A172 (cell line): ENCODE measurements around the gene PEAK1. TPM values are rescaled to one million over a fixed set of nuclear protein-coding genes. Genes with fewer than 3 reads are reported as not detected.

ENCODE experiments used
- DNase-seq: peaks from one replicate; pipeline ENCODE4 v3.0.0-alpha.2; 2015; ENCODE audit warnings: low spot score
- total RNA-seq: library from RNA; depleted of rRNA; stranded (reverse); fragments of >200 nt; shearing (Covaris generic); gene quantifications from 2 replicates; pipeline ENCODE4 v1.2.3, GENCODE V29; 2014

Gene PEAK1
- total RNA-seq, 1 experiment from 2014 or later = 8.2 TPM

GRCh38 chr15:77097921-77098320, 322.0 kb downstream of the PEAK1 start:
- no peak for DNase-seq

GRCh38 chr15:77097248-77097721, 322.6 kb downstream of the PEAK1 start:
- no peak for DNase-seq

DNA sequence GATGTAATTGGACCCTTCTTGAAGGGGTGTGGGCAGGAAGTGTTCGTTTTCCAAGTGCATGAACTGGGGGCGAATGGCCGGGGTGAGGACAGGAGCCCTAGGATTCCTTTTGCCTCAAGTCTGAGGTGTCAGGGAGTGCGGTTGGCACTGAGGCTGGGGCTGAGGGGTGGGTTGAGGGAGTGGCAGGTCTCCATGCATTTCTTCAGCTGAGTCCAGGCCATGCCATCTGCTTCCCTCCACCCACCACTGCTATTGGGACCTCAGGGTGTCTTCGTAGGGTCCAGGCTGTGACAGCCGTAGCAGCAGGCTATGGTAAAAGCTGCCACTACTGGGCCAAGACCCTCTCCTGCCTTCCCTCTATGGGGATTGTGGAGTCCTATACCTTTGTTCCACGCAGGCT, 323.4 kb downstream of the PEAK1 start:
- no peak for DNase-seq

GRCh38 chr15:77096138-77096537, 323.8 kb downstream of the PEAK1 start:
- no peak for DNase-seq

DNA sequence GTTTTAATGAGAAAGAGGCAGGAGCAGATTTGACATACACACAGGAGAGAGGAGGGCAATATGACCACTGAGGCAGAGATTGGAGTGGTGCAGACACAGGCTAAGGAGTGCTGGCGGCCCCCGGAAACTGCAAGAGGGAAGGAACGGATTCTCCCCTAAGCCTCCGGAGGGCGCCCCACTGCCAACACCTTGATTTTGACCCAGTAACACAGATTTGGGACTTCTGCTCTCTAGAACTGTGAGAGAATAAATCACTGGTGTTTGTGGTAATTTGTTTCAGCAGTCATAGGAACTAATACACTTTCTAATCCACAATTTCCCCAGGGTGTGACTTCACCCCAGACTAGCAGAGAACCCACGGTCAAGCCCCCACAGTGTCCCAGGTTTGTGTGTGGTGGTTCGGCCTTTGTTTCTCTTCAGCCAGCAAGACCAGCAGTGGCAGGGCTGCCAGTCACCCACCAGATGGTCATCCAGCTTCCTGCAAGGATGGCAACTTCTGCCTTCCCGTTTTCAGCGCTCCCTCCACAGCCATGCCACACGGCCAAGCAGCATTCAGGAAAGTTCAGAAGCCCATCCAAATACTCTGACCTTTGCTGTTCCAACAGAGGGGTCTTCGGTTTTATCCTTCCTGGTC, 325.4 kb downstream of the PEAK1 start:
- DNase-seq = no peak

- DNase-seq = no peak
Observed at GRCh38 chr15:77093436-77093835, 326.5 kb downstream of the PEAK1 start.

DNA sequence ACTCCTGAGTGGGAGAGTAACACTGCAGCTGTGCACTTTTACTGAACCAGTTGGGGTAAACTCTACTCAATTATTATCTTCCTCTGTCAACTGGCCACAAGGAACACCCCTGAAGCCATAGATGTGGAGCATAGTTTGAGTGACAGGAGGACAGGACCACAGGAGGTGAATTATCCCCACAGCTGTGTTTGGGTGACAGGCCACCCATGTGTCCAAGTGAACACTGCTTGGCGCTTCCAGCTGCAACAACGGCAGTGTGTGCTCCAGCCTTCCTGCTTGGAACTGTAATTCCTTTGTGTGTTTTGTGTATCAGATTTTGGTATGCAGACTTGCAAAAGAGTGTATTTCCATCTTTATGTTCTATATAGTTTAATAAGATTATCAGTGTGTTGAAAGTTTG, 328.8 kb downstream of the PEAK1 start:
- DNase-seq = no peak

GRCh38 chr15:77087213-77087612, 332.7 kb downstream of the PEAK1 start:
- no peak for DNase-seq

- peak; percentile 60 for DNase-seq
Observed at GRCh38 chr15:77085297-77085696, 334.6 kb downstream of the PEAK1 start.

- DNase-seq = no peak
Observed at GRCh38 chr15:77084436-77084835, 335.5 kb downstream of the PEAK1 start.

DNA sequence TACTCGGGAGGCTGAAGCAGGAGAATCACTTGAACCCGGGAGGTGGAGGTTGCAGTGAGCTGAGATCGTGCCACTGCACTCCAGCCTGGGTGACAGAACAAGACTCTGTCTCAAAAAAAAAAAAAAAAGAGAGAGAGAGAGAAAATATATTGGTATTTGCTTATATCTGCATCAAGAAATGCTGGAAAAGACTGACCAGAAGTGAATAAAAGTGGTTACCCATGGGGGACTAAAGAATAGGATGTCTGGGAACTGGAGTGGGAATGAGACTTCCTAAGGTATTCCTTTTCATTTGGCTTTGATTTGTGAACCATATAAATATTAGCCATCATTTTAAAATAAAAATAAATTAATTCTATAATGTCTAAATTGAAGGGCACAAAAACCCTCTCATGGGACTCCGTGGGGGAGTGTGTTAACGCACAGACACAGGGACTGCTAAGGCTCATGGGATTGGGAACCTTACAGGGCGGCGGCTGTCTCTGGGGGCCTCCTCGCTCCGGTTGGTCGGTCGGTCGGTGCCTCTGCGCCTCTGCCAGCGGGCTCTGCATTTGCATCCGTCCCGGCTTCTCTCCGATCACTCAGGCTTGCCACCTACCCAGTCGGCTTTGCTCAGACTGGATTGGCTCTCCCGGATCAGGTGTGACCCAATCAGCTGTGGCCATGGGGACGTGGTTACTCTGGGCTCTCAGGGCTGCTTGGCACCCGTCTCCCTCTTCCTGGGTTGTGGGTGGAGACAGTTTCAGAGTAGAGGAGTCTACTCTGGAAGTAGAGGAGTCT, 336.3 kb downstream of the PEAK1 start:
- no peak for DNase-seq

DNA sequence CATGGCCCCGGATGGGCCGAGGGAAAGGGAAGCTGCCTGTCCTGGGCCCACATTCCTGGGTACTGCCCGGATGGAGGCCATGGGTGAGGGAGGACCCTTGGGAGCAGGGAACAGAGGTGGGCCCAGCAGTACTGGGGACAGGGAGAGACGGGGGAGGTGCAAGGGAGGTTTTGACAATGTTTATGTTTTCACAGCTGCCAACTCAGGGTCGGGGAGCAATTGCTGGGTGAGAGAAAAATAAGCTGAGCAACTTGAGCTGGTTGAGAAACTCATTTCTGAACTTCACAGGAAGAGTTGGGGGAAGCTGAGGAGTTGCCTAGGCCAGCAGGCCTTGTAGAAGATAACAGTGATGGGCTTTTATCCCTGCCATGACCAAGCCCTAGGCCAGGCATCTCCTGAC, 337.9 kb downstream of the PEAK1 start:
- no peak for DNase-seq

GRCh38 chr15:77076323-77076915, 343.5 kb downstream of the PEAK1 start:
- DNase-seq = no peak

- DNase-seq = peak; percentile 82
Observed at GRCh38 chr15:77075528-77075927, 344.4 kb downstream of the PEAK1 start.

GRCh38 chr15:77074350-77074749, 345.6 kb downstream of the PEAK1 start:
- DNase-seq = no peak

- DNase-seq = no peak
Observed at GRCh38 chr15:77071305-77072223, 348.3 kb downstream of the PEAK1 start.

DNA sequence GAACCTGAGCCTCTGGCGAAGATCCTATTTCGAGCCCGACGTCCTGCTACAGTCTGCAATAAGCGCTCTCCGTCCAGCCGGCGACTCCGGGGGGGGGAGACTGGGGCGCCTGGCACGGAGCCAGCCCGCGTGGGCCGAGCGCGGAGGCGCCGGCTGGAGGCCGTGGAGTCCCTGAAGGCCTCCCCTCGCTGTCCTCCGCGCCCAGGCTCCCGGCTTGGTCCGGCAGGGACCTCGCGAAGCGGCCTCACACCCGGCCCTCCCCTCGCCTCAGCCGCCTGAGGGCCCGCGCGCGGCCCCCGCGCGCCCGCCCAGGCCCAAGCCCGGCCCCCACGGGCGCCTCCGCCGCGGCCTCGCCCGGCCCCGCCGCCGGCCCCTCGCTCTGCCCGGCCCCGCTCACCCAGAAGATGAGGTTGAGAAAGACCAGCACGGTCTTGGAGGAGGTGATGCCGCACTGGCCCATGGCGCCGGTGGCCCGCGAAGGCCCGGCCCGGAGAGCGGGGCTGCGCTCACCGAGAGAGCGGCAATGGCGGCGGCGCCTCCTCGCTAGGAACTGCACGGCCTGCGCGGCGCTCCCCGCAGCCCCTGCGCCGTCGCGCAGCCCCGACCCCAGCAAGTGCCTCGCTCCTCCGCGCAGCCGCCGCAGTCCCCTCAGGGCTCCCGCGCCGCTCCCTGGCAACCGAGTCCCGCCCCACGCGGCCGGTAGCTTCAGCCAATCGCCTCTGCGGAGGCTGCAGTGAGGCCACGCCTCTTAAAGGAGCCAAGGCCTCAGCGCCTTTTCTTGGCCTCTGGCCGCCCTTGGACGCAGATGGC, 349.2 kb downstream of the PEAK1 start, which contains the start of gene TSPAN3:
Gene TSPAN3 (minus strand): TSS at position 615 of the 810 bp plus-strand sequence. CDS start 155 bp downstream, at position 460.
- peak; percentile 75 for DNase-seq

DNA sequence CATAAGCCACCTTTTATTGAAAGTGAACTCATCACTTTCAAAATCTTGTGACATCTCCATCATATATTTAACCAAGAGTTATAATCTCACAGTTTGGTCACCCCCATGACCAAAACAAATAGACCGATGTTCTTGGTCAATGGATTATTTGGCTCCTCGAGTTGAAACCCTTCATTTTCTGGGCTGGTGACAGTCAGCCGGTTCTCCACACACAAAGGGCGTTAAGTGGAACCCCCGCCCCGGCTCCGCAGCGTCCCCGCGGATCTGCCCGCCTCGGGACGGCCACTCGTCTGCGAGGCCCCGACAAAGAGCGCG, 349.8 kb downstream of the PEAK1 start:
- no peak for DNase-seq

DNA sequence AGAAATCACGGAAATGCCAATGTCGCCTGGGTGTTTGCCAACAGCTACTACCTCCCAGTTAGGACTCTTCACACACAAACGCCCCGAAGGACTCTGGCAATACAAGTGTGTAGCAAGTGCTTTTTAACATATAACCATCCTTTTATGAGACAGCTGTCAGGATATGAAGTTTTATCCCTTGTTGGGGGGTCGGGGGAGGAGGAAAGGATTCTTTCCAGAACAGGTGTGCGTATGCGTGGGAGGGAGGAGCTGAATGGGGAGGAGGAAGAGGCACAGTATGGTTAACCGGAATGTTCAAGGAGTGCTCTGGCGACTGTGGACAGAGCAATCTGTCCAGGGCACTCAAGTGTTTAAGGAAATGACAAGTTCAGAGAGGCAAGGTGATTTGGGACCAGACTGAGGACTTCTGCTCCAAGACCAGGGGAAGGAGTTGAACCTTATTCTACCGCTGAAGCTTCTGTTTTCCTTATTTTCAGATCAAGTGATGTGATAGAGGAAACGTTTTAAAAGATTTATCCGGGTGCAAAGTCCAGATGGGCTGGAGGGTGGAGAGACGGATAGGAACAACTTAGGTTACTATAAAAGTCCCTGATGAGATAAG, 350.3 kb downstream of the PEAK1 start:
- no peak for DNase-seq

- DNase-seq = no peak
Observed at GRCh38 chr15:77068633-77069032, 351.3 kb downstream of the PEAK1 start.
